HepG2 (cell line): Measurements from ENCODE around the gene ZNF23. TPM values are rescaled to one million over a fixed set of nuclear protein-coding genes. Genes with fewer than 3 reads are reported as not detected.

Source experiments
- ATAC-seq: fragments of 200-7000 bp; cut with Tn5 transposase; 3 replicates; pipeline ENCODE4 v1.9.1; 2020; ENCODE audit warnings: mild to moderate bottlenecking, moderate library complexity
- BruUV-seq: library from RNA; stranded (reverse); fragments of 400-500 nt; replicated peaks from 2 replicates; lab custom pipeline; 2021; lab: Mats Ljungman, UMichigan
- CTCF ChIA-PET: fragments of 300-600 bp; formaldehyde crosslinking; extraction: SDS; loops from one replicate; lab custom pipeline; 2021; ENCODE audit warnings: low total read pairs, inconsistent platforms, low intra/inter-chr PET ratio; lab: Yijun Ruan, JAX
- POLR2A ChIA-PET: fragments of 350-600 bp; sonication (Branson Sonifier 250); formaldehyde crosslinking; loops from one replicate; lab custom pipeline; 2020; ENCODE audit warnings: antibody characterized with exemption, inconsistent platforms; lab: Yijun Ruan, JAX
- DNase-seq: peaks from one replicate; pipeline ENCODE4 v3.0.0-alpha.2; 2015; ENCODE audit warnings: low spot score
- FAIRE-seq: peaks from 3 replicates; lab custom pipeline; 2011; peaks lifted over from hg19 to GRCh38; lab: Jason Lieb, UNC
- H2AFZ ChIP-seq: one replicate; pipeline ENCODE4 v1.6.1; 2011; ENCODE audit warnings: low read length, inconsistent platforms
- H3K27ac ChIP-seq: fragments of 300-600 bp; 3 replicates; pipeline ENCODE4 v1.8.0; 2011; ENCODE audit warnings: mixed run types, mild to moderate bottlenecking, mixed read lengths, low read length, inconsistent platforms; ENCODE audit not compliant: insufficient read depth; ENCODE audit errors: extremely low read length
- H3K27me3 ChIP-seq, 2 experiments: fragments of 200-600 bp in 1 of 2; 2 replicates in 1 of 2; 3 replicates in 1 of 2; pipeline versions ENCODE4 v1.6.0 to v1.8.0; 2011; ENCODE audit warnings: low read length in 2 of 2, mild to moderate bottlenecking in 2 of 2, moderate library complexity in 2 of 2, inconsistent platforms in 1 of 2; ENCODE audit not compliant: insufficient read depth in 2 of 2, control insufficient read depth in 1 of 2
- H3K36me3 ChIP-seq, 2 experiments: fragments of 200-600 bp in 1 of 2; replicated peaks in 1 of 2; 2 replicates in 1 of 2; 3 replicates in 1 of 2; pipeline versions ENCODE4 v1.5.1 to v1.8.0; 2011; ENCODE audit warnings: low read length in 2 of 2, inconsistent platforms in 1 of 2; ENCODE audit not compliant: insufficient read depth in 2 of 2, control insufficient read depth in 1 of 2
- H3K4me1 ChIP-seq: 2 replicates; pipeline ENCODE4 v1.5.1; 2012; ENCODE audit warnings: low read length, inconsistent platforms; ENCODE audit not compliant: insufficient read depth
- H3K4me2 ChIP-seq: 2 replicates; pipeline ENCODE4 v1.6.0; 2011; ENCODE audit warnings: low read depth, low read length, inconsistent platforms
- H3K4me3 ChIP-seq, 3 experiments: fragments of 200-600 bp in 1 of 3; sonication (generic), shearing (Covaris generic) in 1 of 3; replicated peaks in 1 of 3; 2 replicates each; pipeline ENCODE4 v1.5.1; 2011 to 2016; ENCODE audit warnings: low read length in 3 of 3, inconsistent platforms in 2 of 3, low read depth in 2 of 3, mild to moderate bottlenecking in 2 of 3, control low read depth in 1 of 3, mixed read lengths in 1 of 3; ENCODE audit not compliant: insufficient read depth in 1 of 3
- H3K79me2 ChIP-seq: one replicate; pipeline ENCODE4 v1.6.1; 2011; ENCODE audit warnings: low read length, inconsistent platforms; ENCODE audit not compliant: insufficient read depth
- H3K9ac ChIP-seq: 2 replicates; pipeline ENCODE4 v1.6.0; 2011; ENCODE audit warnings: mild to moderate bottlenecking, low read depth, low read length, inconsistent platforms; ENCODE audit not compliant: insufficient read depth
- H3K9me3 ChIP-seq: 2 replicates; pipeline ENCODE4 v1.5.1; 2012; ENCODE audit warnings: mild to moderate bottlenecking, low read length
- H4K20me1 ChIP-seq: 2 replicates; pipeline ENCODE4 v1.6.0; 2011; ENCODE audit warnings: inconsistent platforms, mild to moderate bottlenecking, low read length, moderate library complexity; ENCODE audit not compliant: insufficient read depth
- ARNT ChIP-seq: fragments of 450-650 bp; IDR thresholded peaks from 2 replicates; pipeline ENCODE4 v1.6.1; 2017
- ATF4 ChIP-seq, 2 experiments: fragments of 450-650 bp in 1 of 2; sonication (generic) in 1 of 2; formaldehyde crosslinking; IDR thresholded peaks; 2 replicates each; pipeline versions ENCODE4 v1.5.0 to v1.8.0; 2020 to 2022; ENCODE audit warnings: mild to moderate bottlenecking in 1 of 2, missing genetic modification reagents in 1 of 2
- CEBPB ChIP-seq: IDR thresholded peaks from 2 replicates; pipeline ENCODE4 v1.6.1; 2011; ENCODE audit warnings: low read depth, low read length, improper control_type of control experiment, borderline replicate concordance
- CEBPG ChIP-seq: IDR thresholded peaks from 2 replicates; pipeline ENCODE4 v1.6.1; 2016
- CENPX ChIP-seq: sonication (generic); formaldehyde crosslinking; IDR thresholded peaks from 2 replicates; pipeline ENCODE4 v1.9.0; 2021; ENCODE audit warnings: mild to moderate bottlenecking, missing genetic modification reagents, moderate library complexity
- KMT2B ChIP-seq: IDR thresholded peaks from 2 replicates; pipeline ENCODE4 v1.6.1; 2016; ENCODE audit warnings: missing genetic modification reagents, missing compliant biosample characterization
- RELA ChIP-seq: sonication (generic); formaldehyde crosslinking; IDR thresholded peaks from 2 replicates; pipeline ENCODE4 v1.4.0; 2020; ENCODE audit warnings: missing genetic modification reagents
- ZFP36L1 ChIP-seq: sonication (generic); formaldehyde crosslinking; IDR thresholded peaks from 2 replicates; pipeline ENCODE4 v1.8.0; 2022; ENCODE audit warnings: mild to moderate bottlenecking, missing genetic modification reagents, moderate library complexity
- ZFP36L2 ChIP-seq: sonication (generic); formaldehyde crosslinking; IDR thresholded peaks from 2 replicates; pipeline ENCODE4 v1.4.0; 2020; ENCODE audit warnings: missing genetic modification reagents
- ZFP62 ChIP-seq: sonication (generic); formaldehyde crosslinking; IDR thresholded peaks from 2 replicates; pipeline ENCODE4 v1.4.0; 2020; ENCODE audit warnings: missing genetic modification reagents
- ZFP90 ChIP-seq: sonication (generic); formaldehyde crosslinking; IDR thresholded peaks from 2 replicates; pipeline ENCODE4 v1.8.0; 2022; ENCODE audit warnings: missing genetic modification reagents, mild to moderate bottlenecking, inconsistent platforms, borderline replicate concordance
- ZNF280D ChIP-seq: sonication (generic); formaldehyde crosslinking; IDR thresholded peaks from 2 replicates; pipeline ENCODE4 v1.5.1; 2020; ENCODE audit warnings: mild to moderate bottlenecking, missing genetic modification reagents
- ZNF333 ChIP-seq: sonication (generic); formaldehyde crosslinking; IDR thresholded peaks from 2 replicates; pipeline ENCODE4 v1.4.0; 2020; ENCODE audit warnings: mild to moderate bottlenecking, missing genetic modification reagents, borderline replicate concordance
- ZNF773 ChIP-seq: sonication (generic); formaldehyde crosslinking; IDR thresholded peaks from 2 replicates; pipeline ENCODE4 v1.4.0; 2020; ENCODE audit warnings: missing genetic modification reagents, borderline replicate concordance
- ZNF839 ChIP-seq: sonication (generic); formaldehyde crosslinking; IDR thresholded peaks from 2 replicates; pipeline ENCODE4 v1.4.0; 2020; ENCODE audit warnings: missing genetic modification reagents, mild to moderate bottlenecking, borderline replicate concordance
- WGBS: methylation state at CpG from one replicate; pipeline ENCODE4 v1.1.6; 2017; ENCODE audit warnings: low lambda C conversion rate; 5-methylcytosine and 5-hydroxymethylcytosine counted together
- in situ Hi-C: cut with HindIII; loops from 2 replicates; pipeline ENCODE4 v1.10.0; 2017; ENCODE audit warnings: low pct_unique_long_range_greater_than_20kb; ENCODE audit not compliant: extremely low pct_ligation_motif_present
- intact Hi-C: fragments of 100-400 bp; cut with micrococcal nuclease; formaldehyde crosslinking; loops from one replicate; pipeline ENCODE4 v1.10.0; 2022; ENCODE audit not compliant: unreplicated experiment
- polyA plus RNA-seq, 8 experiments: library from polyadenylated mRNA; depleted of rRNA in 3 of 8; stranded (reverse) in 7 of 8; unstranded in 1 of 8; fragments of >200 nt; fragmentation: Illumina TruSeq in 4 of 8; extraction: Trizol in 4 of 8; gene quantifications; 2 replicates each; pipeline versions ENCODE4 v1.2.1 to v1.2.3, GENCODE V29; 2011 to 2016; ENCODE audit warnings: low read depth in 4 of 8, missing spikeins in 1 of 8, mixed read lengths in 1 of 8; ENCODE audit not compliant: insufficient read depth in 1 of 8
- total RNA-seq, 5 experiments: library from RNA; depleted of rRNA; stranded (reverse); fragments of >200 nt; fragmentation: Illumina TruSeq; extraction: Trizol; gene quantifications; 2 replicates each; pipeline ENCODE4 v1.2.3, GENCODE V29; 2016; ENCODE audit warnings: low read depth in 1 of 5

The ZNF23 gene
- total and polyA plus RNA-seq, 2 of the 13 experiments (the other 11 are each of a cell fraction or from before 2014, with no cell fraction given): 8.6 to 12.2 TPM

- Histone ChIP-seq H2AFZ (no peak overlapping the region), H3K4me3 (no peak overlapping the region), H3K9me3 (no peaks in the 10 kb centered on the region), H3K4me1 (peaks cover 11% of the 10 kb centered on the region; the same call in 1 of the 2 replicates), H3K36me3 (no peaks in the 10 kb centered on the region), H3K27ac (no peak overlapping the region), H4K20me1 (0 out of 2 replicates have a peak, but pooled peaks cover 3% of the 10 kb centered on the region), H3K79me2 (no peaks in the 10 kb centered on the region), H3K9ac (no peak overlapping the region), H3K4me2 (no peak overlapping the region), H3K27me3 (peaks cover 2 to 51% of the 10 kb centered on the region in 2 experiments)
- 3% methylated on average over 4 of the region's 5 CpGs for WGBS
- intact Hi-C loops (loop anchor here (5.0 kb wide), 1 partner anchor 138 kb away; no protein-coding TSS in a partner anchor), in situ Hi-C loops (loop anchor here (5.0 kb wide), 1 partner anchor 88 kb away; no protein-coding TSS in a partner anchor)
- no TSS peak for BruUV-seq
- CTCF ChIA-PET: no interaction called here
- TF ChIP-seq ATF4 (CRISPR knock-in tag; IDR thresholded peaks at IDR 0.05): peak in 1 of 2 experiments; percentile 63; a peak in 2 of 4 replicates
- TF ChIP-seq CEBPG (CRISPR knock-in tag): peak; percentile 64
- TF ChIP-seq ZFP62 (CRISPR knock-in tag): no peak
- peak; percentile 68; the same call in 1 of the 2 replicates for TF ChIP-seq CEBPB
- FAIRE-seq (no peak), ATAC-seq (no peak), DNase-seq (no peak)
- POLR2A ChIA-PET: no interaction called here
These were observed 48.0 kb downstream of the ZNF23 start for GRCh38 chr16:71414038-71414437.

- 47% methylated on average over 4 of the region's 4 CpGs for WGBS
- no TSS peak for BruUV-seq
- no peak for FAIRE-seq
- no peak for TF ChIP-seq ZFP36L1 (CRISPR knock-in tag)
- TF ChIP-seq CENPX: no peak
- no peak for TF ChIP-seq RELA (CRISPR knock-in tag)
- TF ChIP-seq ZNF773 (CRISPR knock-in tag): no peak
- no peak for TF ChIP-seq ZNF333 (CRISPR knock-in tag)
- no peak for TF ChIP-seq KMT2B (CRISPR knock-in tag)
- no peak for TF ChIP-seq ARNT
- no peak for TF ChIP-seq ZNF280D (CRISPR knock-in tag)
- TF ChIP-seq ZFP36L2 (CRISPR knock-in tag): no peak
- no peak for TF ChIP-seq ZFP90
- no peak for TF ChIP-seq ZNF839 (CRISPR knock-in tag)
These were observed 48.7 kb downstream of the ZNF23 start for GRCh38 chr16:71413341-71413740.

More at GRCh38 chr16:71413341-71413740, 48.7 kb downstream of the ZNF23 start:
- ATAC-seq: no peak
- 0 out of 2 replicates have a peak, but pooled peaks cover 3% of the 10 kb centered on the region for H4K20me1 ChIP-seq
- H3K4me2 ChIP-seq: no peak overlapping the region
- ChIA-PET POLR2A (interaction anchor here (1.2 kb wide), 1 partner anchor 13 kb away, joined by 5 read pairs; no protein-coding TSS in a partner anchor), CTCF (interaction anchor here (1.3 to 2.4 kb wide), 9 partner anchors 9 to 232 kb away, joined by 4 to 53 read pairs (median 7); partner anchors contain the start of gene TLE7)
- H3K27me3 ChIP-seq: peaks cover 2 to 52% of the 10 kb centered on the region in 2 experiments
- no peaks in the 10 kb centered on the region for H3K9me3 ChIP-seq
- H3K79me2 ChIP-seq: no peaks in the 10 kb centered on the region
- intact Hi-C loops: loop anchor here (2.0 to 5.0 kb wide), 2 partner anchors 123 to 139 kb away; no protein-coding TSS in a partner anchor
- no peak overlapping the region for H3K27ac ChIP-seq
- H3K9ac ChIP-seq: no peak overlapping the region
- in situ Hi-C loops: loop anchor here (5.0 kb wide), 1 partner anchor 89 kb away; no protein-coding TSS in a partner anchor
- no peak overlapping the region for H3K4me3 ChIP-seq
- peaks cover 11% of the 10 kb centered on the region; the same call in 1 of the 2 replicates for H3K4me1 ChIP-seq
- no peaks in the 10 kb centered on the region for H3K36me3 ChIP-seq
- DNase-seq: no peak
- H2AFZ ChIP-seq: no peak overlapping the region
